ENCODE data around the gene OR2F2.

Gene OR2F2

DNA sequence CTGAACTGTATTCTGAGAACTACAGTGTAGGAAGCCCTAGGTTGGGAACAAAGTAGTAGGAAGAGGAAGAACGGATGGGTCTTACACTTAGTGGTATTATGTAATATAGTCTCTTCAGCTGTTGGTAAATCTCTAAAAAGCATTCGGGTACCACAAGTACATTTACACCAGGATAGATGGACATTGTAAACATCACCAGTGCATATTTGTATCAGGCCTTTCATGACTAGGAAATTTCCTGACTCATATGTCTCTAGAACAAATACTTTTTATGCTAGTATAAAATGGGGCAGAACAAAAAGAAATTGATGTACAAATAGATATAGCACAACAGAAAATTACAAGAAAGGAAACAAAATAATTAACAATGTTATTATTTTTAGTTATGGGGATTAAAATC is 43.6 kb downstream of the OR2F2 start:
- H3K9me3 Mint-ChIP-seq, result no peaks in the 10 kb centered on the region
- no peaks in the 10 kb centered on the region for H3K4me1 Mint-ChIP-seq (ENCODE audit: low read depth)
- H3K36me3 Mint-ChIP-seq (ENCODE audit: low read depth), result no peaks in the 10 kb centered on the region
- no peak overlapping the region for H3K4me3 Mint-ChIP-seq
- H3K27me3 Mint-ChIP-seq (ENCODE audit: low read depth), result no peaks in the 10 kb centered on the region
- no peak for DNase-seq (ENCODE audit: low spot score)
- no peak overlapping the region for H3K27ac Mint-ChIP-seq

DNA sequence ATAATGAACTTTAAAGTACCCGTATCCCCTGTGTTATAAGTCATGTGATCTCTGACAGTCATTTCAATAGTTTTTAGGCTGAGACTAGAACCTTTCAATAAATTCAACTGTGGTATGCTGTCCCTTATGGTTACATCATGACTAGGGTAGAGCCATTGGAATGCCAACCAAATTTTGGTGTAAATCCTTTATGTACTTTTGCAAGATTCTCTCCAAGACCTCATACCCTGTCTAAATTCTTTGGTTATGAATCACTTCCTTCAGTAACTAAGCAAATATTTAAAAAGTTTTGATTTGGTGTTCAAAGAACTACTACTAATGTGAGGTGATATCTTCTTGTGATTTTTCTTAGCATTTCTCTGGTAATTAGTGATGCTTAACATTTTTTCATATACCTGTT is 44.3 kb downstream of the OR2F2 start:
- Mint-ChIP-seq H3K27ac (no peak overlapping the region), H3K36me3 (ENCODE audit: low read depth) (no peaks in the 10 kb centered on the region)

DNA sequence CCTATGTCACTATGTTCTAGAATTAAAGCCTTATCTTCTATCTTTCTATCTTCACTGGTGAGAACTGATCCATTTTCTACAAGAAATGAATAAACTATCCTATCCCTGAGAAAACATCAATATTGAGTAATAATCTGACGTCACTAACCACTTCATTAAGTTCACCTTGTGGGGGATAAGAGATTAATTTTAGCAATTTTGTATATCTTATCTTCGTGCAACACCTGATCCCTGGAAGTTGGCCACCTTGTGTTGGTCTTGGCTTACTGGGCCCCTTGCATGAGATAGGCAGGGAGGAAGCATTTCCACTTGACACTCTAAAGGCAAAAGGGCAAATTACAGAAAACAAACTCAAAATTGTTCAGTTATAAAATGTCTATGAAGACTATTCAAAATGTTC is 45.0 kb downstream of the OR2F2 start:
- DNase-seq (ENCODE audit: low spot score), result no peak
- Mint-ChIP-seq H3K27ac (no peak overlapping the region), H3K4me3 (no peak overlapping the region), H3K27me3 (ENCODE audit: low read depth) (no peaks in the 10 kb centered on the region), H3K36me3 (ENCODE audit: low read depth) (no peaks in the 10 kb centered on the region), H3K4me1 (ENCODE audit: low read depth) (no peaks in the 10 kb centered on the region), H3K9me3 (no peaks in the 10 kb centered on the region)

More for the DNA sequence above, 44.3 kb downstream of the OR2F2 start:
- no peak for DNase-seq (ENCODE audit: low spot score)
- Mint-ChIP-seq H3K4me1 (ENCODE audit: low read depth) (no peaks in the 10 kb centered on the region), H3K27me3 (ENCODE audit: low read depth) (no peaks in the 10 kb centered on the region), H3K4me3 (no peak overlapping the region), H3K9me3 (no peaks in the 10 kb centered on the region)

DNA sequence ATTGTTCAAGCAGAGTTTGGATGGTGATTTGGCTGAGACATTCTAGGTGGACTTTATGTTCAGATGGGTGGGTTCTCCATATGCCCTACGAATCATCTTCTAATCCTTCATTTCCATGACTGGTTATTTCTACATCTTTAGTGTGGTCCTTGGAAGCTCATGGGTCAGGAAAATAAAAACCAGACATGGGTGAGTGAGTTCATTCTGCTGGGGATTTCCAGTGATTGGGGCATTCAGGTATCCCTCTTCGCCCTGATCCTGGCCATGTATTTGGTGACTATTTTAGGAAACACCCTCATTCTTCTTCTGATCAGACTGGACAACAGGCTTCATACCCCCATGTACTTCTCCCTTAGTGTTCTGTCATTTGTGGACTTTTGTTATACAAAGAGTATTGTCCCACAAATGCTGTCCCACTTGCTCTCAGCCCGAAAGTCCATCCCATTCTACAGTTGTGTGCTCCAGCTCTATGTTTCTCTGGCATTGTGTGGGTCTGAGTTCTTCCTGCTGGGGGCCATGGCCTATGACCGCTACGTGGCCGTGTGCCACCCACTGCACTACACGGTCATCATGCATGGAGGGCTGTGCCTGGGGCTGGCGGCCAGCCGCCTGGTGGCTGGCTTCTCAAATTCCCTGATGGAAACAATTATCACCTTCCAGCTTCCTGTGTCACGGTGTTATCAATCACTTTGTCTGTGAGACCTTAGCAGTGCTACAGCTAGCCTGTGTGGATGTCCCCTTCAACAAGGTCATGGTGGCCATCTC is 45.9 kb downstream of the OR2F2 start:
- no peak for DNase-seq (ENCODE audit: low spot score)
- Mint-ChIP-seq H3K27ac (no peak overlapping the region), H3K27me3 (ENCODE audit: low read depth) (no peaks in the 10 kb centered on the region), H3K9me3 (no peaks in the 10 kb centered on the region), H3K4me3 (no peak overlapping the region), H3K4me1 (ENCODE audit: low read depth) (no peaks in the 10 kb centered on the region), H3K36me3 (ENCODE audit: low read depth) (no peaks in the 10 kb centered on the region)

DNA sequence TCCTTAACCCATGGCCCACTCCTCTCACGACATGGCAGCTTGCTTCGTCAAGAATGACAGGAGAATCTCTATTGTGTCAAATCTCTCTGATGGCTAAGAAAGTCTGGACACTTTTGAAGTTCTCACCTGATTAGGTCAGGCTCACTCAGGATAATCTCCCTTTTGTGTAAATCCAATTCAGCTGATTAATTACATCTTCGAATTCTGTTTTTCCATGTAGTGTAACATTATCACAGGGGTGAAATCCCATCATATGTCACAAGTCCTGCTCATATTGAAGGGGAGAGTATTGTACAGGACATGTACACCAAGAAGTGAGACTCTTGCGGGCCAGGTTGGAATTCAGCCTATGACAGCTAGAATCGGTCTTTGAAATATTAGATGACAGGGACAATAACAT is 48.9 kb downstream of the OR2F2 start:
- Mint-ChIP-seq H3K36me3 (ENCODE audit: low read depth) (no peaks in the 10 kb centered on the region), H3K4me3 (no peak overlapping the region), H3K4me1 (ENCODE audit: low read depth) (peaks cover 8% of the 10 kb centered on the region), H3K27me3 (ENCODE audit: low read depth) (no peaks in the 10 kb centered on the region), H3K9me3 (no peaks in the 10 kb centered on the region), H3K27ac (no peak overlapping the region)
- no peak for DNase-seq (ENCODE audit: low spot score)

Measured in T-helper 2 cell treated with Interferon-gamma antibody and Interleukin-4, amounts not matched to agents 5 μg/mL and 100 μg/mL, for 36 hours (primary cell).